ENCODE results near the gene CNTNAP5. TPM values are rescaled to one million over a fixed set of nuclear protein-coding genes. Genes with fewer than 3 reads are reported as not detected.

Gene CNTNAP5
- polyA plus RNA-seq, 1 experiment: not detected

- CTCF ChIA-PET: no interaction called here
Observed at GRCh38 chr2:124187948-124188347, 162.9 kb downstream of the CNTNAP5 start.

GRCh38 chr2:124193706-124194105, 168.6 kb downstream of the CNTNAP5 start:
- Histone ChIP-seq H3K27me3 (ENCODE audit: control insufficient read depth, insufficient read depth, low read length) (no peaks in the 10 kb centered on the region), H3K4me3 (ENCODE audit: low read depth, low read length) (no peak overlapping the region), H3K36me3 (ENCODE audit: control insufficient read depth, insufficient read depth, low read length) (no peaks in the 10 kb centered on the region)
- DNase-seq (ENCODE audit: low read depth): no peak
- TF ChIP-seq CTCF (IDR thresholded peaks at IDR 0.05; ENCODE audit: insufficient read depth, low read depth, low read length): no peak
- ChIA-PET POLR2A (no interaction called here), CTCF (no interaction called here)

More at GRCh38 chr2:124187948-124188347, 162.9 kb downstream of the CNTNAP5 start:
- DNase-seq (ENCODE audit: low read depth): no peak
- Histone ChIP-seq H3K27me3 (ENCODE audit: control insufficient read depth, insufficient read depth, low read length) (no peaks in the 10 kb centered on the region), H3K36me3 (ENCODE audit: control insufficient read depth, insufficient read depth, low read length) (no peaks in the 10 kb centered on the region), H3K4me3 (ENCODE audit: low read depth, low read length) (no peak overlapping the region)
- POLR2A ChIA-PET: no interaction called here
- TF ChIP-seq CTCF (IDR thresholded peaks at IDR 0.05; ENCODE audit: insufficient read depth, low read depth, low read length): no peak

GRCh38 chr2:124201713-124202112, 176.6 kb downstream of the CNTNAP5 start:
- no peak for DNase-seq (ENCODE audit: low read depth)
- Histone ChIP-seq H3K27me3 (ENCODE audit: control insufficient read depth, insufficient read depth, low read length) (no peaks in the 10 kb centered on the region), H3K36me3 (ENCODE audit: control insufficient read depth, insufficient read depth, low read length) (no peaks in the 10 kb centered on the region), H3K4me3 (ENCODE audit: low read depth, low read length) (no peak overlapping the region)
- ChIA-PET POLR2A (no interaction called here), CTCF (no interaction called here)
- TF ChIP-seq CTCF (IDR thresholded peaks at IDR 0.05; ENCODE audit: insufficient read depth, low read depth, low read length): no peak

- ChIA-PET POLR2A (no interaction called here), CTCF (no interaction called here)
- no peaks in the 10 kb centered on the region for H3K36me3 ChIP-seq (ENCODE audit: control insufficient read depth, insufficient read depth, low read length)
- TF ChIP-seq CTCF (IDR thresholded peaks at IDR 0.05; ENCODE audit: insufficient read depth, low read depth, low read length): no peak
- no peaks in the 10 kb centered on the region for H3K27me3 ChIP-seq (ENCODE audit: control insufficient read depth, insufficient read depth, low read length)
- no peak overlapping the region for H3K4me3 ChIP-seq (ENCODE audit: low read depth, low read length)
- no peak for DNase-seq (ENCODE audit: low read depth)
Observed at GRCh38 chr2:124209441-124209840, 184.4 kb downstream of the CNTNAP5 start.

GRCh38 chr2:124211461-124211860, 186.4 kb downstream of the CNTNAP5 start:
- TF ChIP-seq CTCF (IDR thresholded peaks at IDR 0.05; ENCODE audit: insufficient read depth, low read depth, low read length): no peak
- Histone ChIP-seq H3K27me3 (ENCODE audit: control insufficient read depth, insufficient read depth, low read length) (no peaks in the 10 kb centered on the region), H3K4me3 (ENCODE audit: low read depth, low read length) (no peak overlapping the region), H3K36me3 (ENCODE audit: control insufficient read depth, insufficient read depth, low read length) (no peaks in the 10 kb centered on the region)
- DNase-seq (ENCODE audit: low read depth): no peak
- ChIA-PET POLR2A (no interaction called here), CTCF (no interaction called here)

All from BJ (cell line).